Stimulated activated CD8-positive, alpha-beta memory T cell treated with anti-CD3 and anti-CD28 coated beads, Interleukin-2, amount 100 ng/mL, for 1 hour (primary cell): ENCODE data around the gene AKAP14.
"Not testable (repeated sequence)": the region's sequence is repeated elsewhere in the genome, so short reads cannot be mapped to it uniquely, and the experiment has no call there.

ENCODE experiments used
- DNase-seq, 2 donors: peaks; one replicate each; pipeline ENCODE4 v3.0.0-alpha.2; 2020; ENCODE audit warnings: low read depth in 2 of 2

AKAP14 gene

GRCh38 chrX:119922391-119922790, 26.7 kb downstream of the AKAP14 start:
- not testable (repeated sequence) for DNase-seq

GRCh38 chrX:119935215-119935874, 39.7 kb downstream of the AKAP14 start:
- DNase-seq = no peak

DNA sequence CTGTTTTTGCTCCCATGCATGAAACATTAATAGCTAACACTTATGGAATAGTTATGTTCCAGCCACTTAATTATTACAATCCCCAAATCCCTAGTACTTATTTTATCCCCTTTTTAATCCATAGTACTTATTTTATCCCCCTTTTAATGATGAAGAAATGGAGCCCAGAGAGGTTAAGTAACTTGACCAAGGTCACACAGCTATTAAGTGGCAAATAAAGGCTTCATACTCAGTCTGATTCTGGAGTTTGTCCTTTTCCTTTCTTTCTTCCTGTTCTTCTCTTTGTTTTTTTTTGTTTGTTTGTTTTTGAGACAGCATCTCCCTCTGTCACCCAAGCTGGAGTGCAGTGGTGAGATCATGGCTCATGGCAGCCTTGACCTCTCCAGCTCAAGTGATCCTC, 45.6 kb downstream of the AKAP14 start:
- no peak for DNase-seq

DNA sequence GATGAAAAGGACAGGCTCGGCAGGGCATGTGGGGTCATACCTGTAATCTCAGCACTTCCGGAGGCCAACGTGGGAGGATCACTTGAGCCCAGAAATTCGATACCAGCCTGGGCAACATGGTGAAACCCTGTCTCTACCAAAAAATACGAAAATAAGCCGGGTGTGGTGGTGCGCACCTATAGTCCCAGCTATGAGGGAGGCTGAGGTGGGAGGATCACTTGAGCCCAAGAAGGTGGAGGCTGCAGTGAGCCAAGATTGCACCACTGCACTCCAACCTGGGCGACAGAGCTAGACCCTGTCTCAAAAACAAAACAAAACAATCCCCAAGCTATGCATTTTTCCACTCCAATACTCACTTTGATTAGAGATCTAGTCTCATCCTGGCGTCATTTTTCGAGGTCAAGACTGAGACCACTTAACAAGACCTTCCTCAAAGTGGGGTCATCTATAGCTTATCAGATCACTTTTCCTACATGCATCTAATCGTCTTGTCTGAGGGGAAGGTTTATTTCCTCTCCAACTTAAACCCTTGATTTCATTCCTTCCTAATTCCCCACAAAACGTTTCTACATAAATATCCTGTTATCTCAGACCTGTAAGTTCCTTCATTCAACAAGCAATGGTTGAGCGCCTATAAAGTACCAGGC, 46.6 kb downstream of the AKAP14 start:
- DNase-seq = no peak

- no peak for DNase-seq
These were observed 47.1 kb downstream of the AKAP14 start for GRCh38 chrX:119942831-119943184.

GRCh38 chrX:119943185-119943988, 47.7 kb downstream of the AKAP14 start, which contains the start of gene NKAP:
NKAP (minus strand) TSS chrX:119943751; CDS start chrX:119943605, 146 bp downstream.
- DNase-seq = peak; percentile 56 to 73

GRCh38 chrX:119945481-119945880, 49.8 kb downstream of the AKAP14 start:
- DNase-seq = no peak

- DNase-seq = no peak
These were observed 52.7 kb downstream of the AKAP14 start for GRCh38 chrX:119948381-119948780.

DNA sequence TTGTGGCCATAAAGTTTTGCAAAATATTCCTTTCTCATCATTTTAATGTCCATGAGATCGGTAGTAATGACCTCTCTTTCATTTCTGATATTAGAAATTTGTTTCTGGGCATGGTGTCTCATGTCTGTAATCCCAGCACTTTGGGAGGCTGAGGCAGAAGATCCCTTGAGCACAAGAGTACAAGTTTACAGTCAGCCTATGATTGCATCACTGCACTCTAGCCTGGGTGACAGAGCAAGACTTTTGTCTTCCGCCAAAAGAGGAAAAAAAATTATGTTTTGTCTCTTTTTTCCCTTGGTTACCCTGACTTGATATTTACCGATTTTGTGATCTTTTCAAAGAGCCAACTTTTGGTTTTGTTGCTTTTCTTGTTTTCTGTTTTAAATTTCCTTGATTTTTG, 58.7 kb downstream of the AKAP14 start:
- no peak for DNase-seq

GRCh38 chrX:119955807-119956570, 60.3 kb downstream of the AKAP14 start:
- peak; percentile 4 to 10 for DNase-seq

DNA sequence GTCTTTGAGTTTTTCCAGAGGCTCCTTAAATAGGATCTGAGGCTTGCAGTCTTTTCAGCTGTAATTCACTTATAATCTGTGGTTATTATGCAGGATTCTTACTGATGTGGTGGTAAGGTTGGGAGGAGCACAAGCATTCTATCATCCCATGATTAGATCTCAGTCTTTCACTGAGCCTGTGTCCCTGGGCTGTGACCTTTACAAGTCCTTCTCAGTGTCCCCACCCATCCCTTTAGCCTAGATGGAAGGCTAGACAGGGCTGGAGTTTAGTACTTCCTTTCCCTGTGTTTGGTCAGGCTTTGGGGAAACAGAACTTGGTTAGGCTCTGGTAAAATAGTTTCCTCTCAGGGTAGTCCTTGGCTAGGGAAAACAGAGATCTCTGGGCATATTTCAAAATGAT, 64.9 kb downstream of the AKAP14 start:
- no peak for DNase-seq

- DNase-seq = not testable (repeated sequence)
These were observed 71.1 kb downstream of the AKAP14 start for GRCh38 chrX:119966837-119967236.
